Panc1 (cell line): ENCODE data around the gene CAMK2A. TPM values are rescaled to one million over a fixed set of nuclear protein-coding genes. Genes with fewer than 3 reads are reported as not detected.

Experiments used
- ATAC-seq: fragments of 200-7000 bp; cut with Tn5 transposase; 2 replicates; pipeline ENCODE4 v1.9.1; 2020; ENCODE audit warnings: mild to moderate bottlenecking, moderate library complexity
- BruUV-seq: library from RNA; stranded (reverse); fragments of 400-500 nt; replicated peaks from 2 replicates; lab custom pipeline; 2021; lab: Mats Ljungman, UMichigan
- CTCF ChIA-PET: fragments of 300-600 bp; sonication (Branson Sonifier 250); formaldehyde crosslinking; loops from one replicate; lab custom pipeline; 2022; ENCODE audit warnings: antibody characterized with exemption; lab: Charles Lee
- POLR2A ChIA-PET: fragments of 300-600 bp; sonication (Branson Sonifier 250); formaldehyde crosslinking; loops from one replicate; lab custom pipeline; 2022; ENCODE audit warnings: antibody characterized with exemption; lab: Charles Lee
- DNase-seq: peaks from one replicate; pipeline ENCODE4 v3.0.0-alpha.2; 2010; ENCODE audit warnings: low read depth, low spot score
- H3K27ac ChIP-seq: 2 replicates; pipeline ENCODE4 v1.5.1; 2011; ENCODE audit warnings: mild to moderate bottlenecking, low read length, inconsistent platforms
- H3K27me3 ChIP-seq: fragments of 200-500 bp; sonication (Bioruptor generic); 2 replicates; pipeline ENCODE4 v1.6.0; 2014; ENCODE audit warnings: low read length, inconsistent platforms; ENCODE audit not compliant: control insufficient read depth, insufficient read depth
- H3K36me3 ChIP-seq: fragments of 200-500 bp; sonication (Bioruptor generic); 2 replicates; pipeline ENCODE4 v1.5.1; 2014; ENCODE audit warnings: inconsistent platforms, mild to moderate bottlenecking, low read length, moderate library complexity; ENCODE audit not compliant: control insufficient read depth, insufficient read depth
- H3K4me1 ChIP-seq: 2 replicates; pipeline ENCODE4 v1.5.1; 2011; ENCODE audit warnings: inconsistent platforms, mild to moderate bottlenecking, low read length, moderate library complexity; ENCODE audit not compliant: control insufficient read depth, insufficient read depth
- H3K4me3 ChIP-seq, 2 experiments: 2 replicates each; pipeline ENCODE4 v1.5.1; 2011 to 2012; ENCODE audit warnings: low read depth in 2 of 2, low read length in 2 of 2, mild to moderate bottlenecking in 2 of 2, inconsistent platforms in 1 of 2, moderate library complexity in 1 of 2
- H3K9me3 ChIP-seq: fragments of 200-500 bp; sonication (Bioruptor generic); 2 replicates; pipeline ENCODE4 v1.5.1; 2014; ENCODE audit warnings: low read depth, mild to moderate bottlenecking, inconsistent platforms, low read length, moderate library complexity; ENCODE audit not compliant: control insufficient read depth, insufficient read depth
- POLR2AphosphoS5 ChIP-seq: IDR thresholded peaks from 2 replicates; pipeline ENCODE4 v1.6.1; 2012; ENCODE audit warnings: mild to moderate bottlenecking, low read depth, low read length, moderate library complexity
- SIN3A ChIP-seq: IDR thresholded peaks from 2 replicates; pipeline ENCODE4 v1.6.1; 2012; ENCODE audit warnings: low read depth, mild to moderate bottlenecking, low read length, moderate library complexity, borderline replicate concordance; ENCODE audit not compliant: insufficient read depth
- TCF7L2 ChIP-seq: IDR thresholded peaks from 2 replicates; pipeline ENCODE4 v1.6.1; 2011; ENCODE audit warnings: mild to moderate bottlenecking, low read depth, low read length, inconsistent platforms
- in situ Hi-C: cut with HindIII; loops from 2 replicates; pipeline ENCODE4 v1.10.0; 2016; ENCODE audit warnings: low sequenced_read_pairs, low pct_unique_long_range_greater_than_20kb
- intact Hi-C: fragments of 100-400 bp; cut with micrococcal nuclease; formaldehyde crosslinking; loops from one replicate; pipeline ENCODE4 v1.10.0; 2022; ENCODE audit not compliant: unreplicated experiment
- total RNA-seq: library from RNA; stranded (reverse); gene quantifications from one replicate; pipeline ENCODE4 v1.2.1, GENCODE V29; 2021; ENCODE audit not compliant: unreplicated experiment
- TF ChIP-seq, protein P1 (sequence below): fragments of 450-650 bp; IDR thresholded peaks from 2 replicates; pipeline ENCODE4 v1.5.1; 2017; ENCODE audit warnings: mild to moderate bottlenecking
- TF ChIP-seq, protein P2 (sequence below), 2 experiments: IDR thresholded peaks; 2 replicates each; pipeline ENCODE4 v1.6.1; 2011 to 2012; ENCODE audit warnings: low read depth in 2 of 2, control low read depth in 1 of 2, low read length in 1 of 2, mild to moderate bottlenecking in 1 of 2, moderate library complexity in 1 of 2; ENCODE audit not compliant: insufficient read depth in 1 of 2

CAMK2A gene
- total RNA-seq, 1 experiment from 2014 or later, result 0.51 TPM

DNA sequence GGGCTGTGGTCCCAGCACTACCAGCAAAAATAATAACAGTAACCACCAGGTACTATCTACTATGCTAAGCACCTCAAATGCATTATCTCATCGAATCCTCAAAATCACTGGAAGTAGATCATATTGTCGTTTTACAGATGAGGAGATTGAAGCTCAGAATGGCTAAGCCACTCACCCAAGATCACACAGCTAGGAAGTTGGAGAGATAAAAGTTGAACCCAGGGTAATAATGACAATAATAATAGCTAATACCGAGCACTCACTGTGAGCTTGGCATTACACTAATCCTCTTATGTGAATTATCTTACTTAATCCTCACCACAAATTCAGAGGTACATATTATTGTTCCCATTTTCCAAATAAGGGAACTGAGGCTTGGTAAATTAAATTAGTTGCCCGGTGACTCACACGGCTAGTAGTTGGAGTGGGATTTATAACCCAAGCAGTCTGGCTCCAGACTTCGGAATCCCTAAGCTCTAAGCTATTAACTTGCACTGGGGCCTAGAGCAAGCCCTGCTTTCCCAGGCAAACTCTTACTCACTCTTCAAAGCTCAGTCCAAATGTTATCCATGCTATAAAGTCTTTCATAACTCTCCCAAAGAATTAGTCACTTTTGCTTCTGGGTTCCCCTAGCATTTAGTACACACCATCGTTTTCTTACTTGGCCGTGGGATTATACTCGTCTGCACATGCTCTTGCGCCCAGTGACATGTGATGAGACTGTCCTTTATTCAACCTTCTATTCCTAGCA is 9.3 kb upstream of the CAMK2A start:
- H3K9me3 ChIP-seq, result no peaks in the 10 kb centered on the region
- TF ChIP-seq POLR2AphosphoS5 (no peak), TCF7L2 (no peak)
- H3K27me3 ChIP-seq, result no peaks in the 10 kb centered on the region
- ChIA-PET POLR2A (interaction anchor here (1.1 kb wide), 1 partner anchor 12 kb away, joined by 3 read pairs; no protein-coding TSS in a partner anchor), CTCF (no interaction called here)
- H3K36me3 ChIP-seq, result no peaks in the 10 kb centered on the region
- H3K27ac ChIP-seq, result peak overlapping the region; percentile 48; the same call in 1 of the 2 replicates
- H3K4me1 ChIP-seq, result peaks cover 43% of the 10 kb centered on the region
- intact Hi-C loops, result no loop called here
- no TSS peak for BruUV-seq
- DNase-seq, result no peak
- ATAC-seq, result peak; percentile 30; the same call in 1 of the 2 replicates
- in situ Hi-C loops, result no loop called here
- no peak overlapping the region for H3K4me3 ChIP-seq

DNA sequence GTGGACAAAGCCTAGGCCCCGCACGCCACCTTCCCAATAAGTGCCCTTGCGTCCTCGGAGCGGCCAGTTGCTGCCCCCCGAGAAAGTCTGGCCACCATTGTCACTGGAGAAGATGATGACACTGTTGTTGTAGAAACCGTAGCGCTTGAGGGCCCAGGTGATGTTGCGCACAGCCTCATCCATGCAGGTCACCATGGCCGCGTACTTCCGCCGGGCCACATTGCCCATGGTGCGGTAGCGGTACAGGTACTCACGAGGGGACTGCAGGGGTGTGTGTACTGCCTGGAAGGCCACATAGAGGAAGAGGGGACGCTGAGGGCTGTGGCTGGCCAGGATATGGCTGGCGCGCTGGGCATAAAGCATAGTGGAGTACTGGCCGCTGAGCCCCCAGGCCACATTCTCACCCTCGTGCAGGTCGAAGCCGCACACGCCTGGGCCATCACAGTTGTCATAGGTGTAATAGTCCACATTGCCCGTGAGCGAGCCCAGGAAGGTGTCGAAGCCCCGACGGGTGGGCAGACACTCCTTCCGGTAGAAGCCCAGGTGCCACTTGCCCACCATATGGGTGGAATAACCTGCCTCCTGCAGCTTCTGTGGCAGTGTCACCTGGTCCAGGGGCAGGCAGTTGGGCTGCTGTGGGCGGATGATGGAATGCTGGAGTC is 8.5 kb upstream of the CAMK2A start:
- Histone ChIP-seq H3K27ac (no peak overlapping the region), H3K4me1 (peaks cover 39% of the 10 kb centered on the region), H3K9me3 (no peaks in the 10 kb centered on the region), H3K27me3 (no peaks in the 10 kb centered on the region), H3K36me3 (no peaks in the 10 kb centered on the region), H3K4me3 (no peak overlapping the region)
- no peak for ATAC-seq
- no TSS peak for BruUV-seq
- CTCF ChIA-PET, result no interaction called here
- POLR2A ChIA-PET, result interaction anchor here (1.1 kb wide), 1 partner anchor 12 kb away, joined by 3 read pairs; no protein-coding TSS in a partner anchor
- intact Hi-C loops, result no loop called here
- no peak for DNase-seq
- in situ Hi-C loops, result no loop called here
- TF ChIP-seq, protein P1, sequence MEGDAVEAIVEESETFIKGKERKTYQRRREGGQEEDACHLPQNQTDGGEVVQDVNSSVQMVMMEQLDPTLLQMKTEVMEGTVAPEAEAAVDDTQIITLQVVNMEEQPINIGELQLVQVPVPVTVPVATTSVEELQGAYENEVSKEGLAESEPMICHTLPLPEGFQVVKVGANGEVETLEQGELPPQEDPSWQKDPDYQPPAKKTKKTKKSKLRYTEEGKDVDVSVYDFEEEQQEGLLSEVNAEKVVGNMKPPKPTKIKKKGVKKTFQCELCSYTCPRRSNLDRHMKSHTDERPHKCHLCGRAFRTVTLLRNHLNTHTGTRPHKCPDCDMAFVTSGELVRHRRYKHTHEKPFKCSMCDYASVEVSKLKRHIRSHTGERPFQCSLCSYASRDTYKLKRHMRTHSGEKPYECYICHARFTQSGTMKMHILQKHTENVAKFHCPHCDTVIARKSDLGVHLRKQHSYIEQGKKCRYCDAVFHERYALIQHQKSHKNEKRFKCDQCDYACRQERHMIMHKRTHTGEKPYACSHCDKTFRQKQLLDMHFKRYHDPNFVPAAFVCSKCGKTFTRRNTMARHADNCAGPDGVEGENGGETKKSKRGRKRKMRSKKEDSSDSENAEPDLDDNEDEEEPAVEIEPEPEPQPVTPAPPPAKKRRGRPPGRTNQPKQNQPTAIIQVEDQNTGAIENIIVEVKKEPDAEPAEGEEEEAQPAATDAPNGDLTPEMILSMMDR, result no peak
- TF ChIP-seq SIN3A (no peak), TCF7L2 (no peak)
- TF ChIP-seq, protein P2, sequence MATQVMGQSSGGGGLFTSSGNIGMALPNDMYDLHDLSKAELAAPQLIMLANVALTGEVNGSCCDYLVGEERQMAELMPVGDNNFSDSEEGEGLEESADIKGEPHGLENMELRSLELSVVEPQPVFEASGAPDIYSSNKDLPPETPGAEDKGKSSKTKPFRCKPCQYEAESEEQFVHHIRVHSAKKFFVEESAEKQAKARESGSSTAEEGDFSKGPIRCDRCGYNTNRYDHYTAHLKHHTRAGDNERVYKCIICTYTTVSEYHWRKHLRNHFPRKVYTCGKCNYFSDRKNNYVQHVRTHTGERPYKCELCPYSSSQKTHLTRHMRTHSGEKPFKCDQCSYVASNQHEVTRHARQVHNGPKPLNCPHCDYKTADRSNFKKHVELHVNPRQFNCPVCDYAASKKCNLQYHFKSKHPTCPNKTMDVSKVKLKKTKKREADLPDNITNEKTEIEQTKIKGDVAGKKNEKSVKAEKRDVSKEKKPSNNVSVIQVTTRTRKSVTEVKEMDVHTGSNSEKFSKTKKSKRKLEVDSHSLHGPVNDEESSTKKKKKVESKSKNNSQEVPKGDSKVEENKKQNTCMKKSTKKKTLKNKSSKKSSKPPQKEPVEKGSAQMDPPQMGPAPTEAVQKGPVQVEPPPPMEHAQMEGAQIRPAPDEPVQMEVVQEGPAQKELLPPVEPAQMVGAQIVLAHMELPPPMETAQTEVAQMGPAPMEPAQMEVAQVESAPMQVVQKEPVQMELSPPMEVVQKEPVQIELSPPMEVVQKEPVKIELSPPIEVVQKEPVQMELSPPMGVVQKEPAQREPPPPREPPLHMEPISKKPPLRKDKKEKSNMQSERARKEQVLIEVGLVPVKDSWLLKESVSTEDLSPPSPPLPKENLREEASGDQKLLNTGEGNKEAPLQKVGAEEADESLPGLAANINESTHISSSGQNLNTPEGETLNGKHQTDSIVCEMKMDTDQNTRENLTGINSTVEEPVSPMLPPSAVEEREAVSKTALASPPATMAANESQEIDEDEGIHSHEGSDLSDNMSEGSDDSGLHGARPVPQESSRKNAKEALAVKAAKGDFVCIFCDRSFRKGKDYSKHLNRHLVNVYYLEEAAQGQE (IDR thresholded peaks at IDR 0.05; ENCODE audit: insufficient read depth in 1 of 2, low read depth in 2 of 2, low read length in 1 of 2), result no peak
